IMR-90 (cell line): ENCODE results near the gene SNX3. TPM values are rescaled to one million over a fixed set of nuclear protein-coding genes. Genes with fewer than 3 reads are reported as not detected.

Source experiments
- ATAC-seq: fragments of 200-7000 bp; cut with Tn5 transposase; 2 replicates; pipeline ENCODE4 v1.9.1; 2020; ENCODE audit warnings: low read depth, mild to moderate bottlenecking, moderate library complexity
- BruUV-seq: library from RNA; stranded (reverse); fragments of 400-500 nt; replicated peaks from 2 replicates; lab custom pipeline; 2021; lab: Mats Ljungman, UMichigan
- CTCF ChIA-PET: fragments of 300-600 bp; formaldehyde crosslinking; extraction: SDS; loops from one replicate; lab custom pipeline; 2021; ENCODE audit warnings: antibody characterized with exemption; lab: Yijun Ruan, JAX
- POLR2A ChIA-PET: fragments of 300-600 bp; sonication (Branson Sonifier 250); formaldehyde crosslinking; loops from one replicate; lab custom pipeline; 2022; ENCODE audit warnings: antibody characterized with exemption; ENCODE audit not compliant: unreplicated experiment; lab: Charles Lee
- DNase-seq: peaks from one replicate; pipeline ENCODE4 v3.0.0; 2013
- H2AFZ ChIP-seq: replicated peaks from 2 replicates; pipeline ENCODE3; 2013; ENCODE audit warnings: low read length, mild to moderate bottlenecking; ENCODE audit not compliant: poor library complexity
- H2AK5ac ChIP-seq: 2 replicates; pipeline ENCODE4 v1.6.1; 2013; ENCODE audit warnings: low read depth, low read length, inconsistent platforms
- H2AK9ac ChIP-seq: replicated peaks from 2 replicates; pipeline ENCODE3; 2013; ENCODE audit warnings: mild to moderate bottlenecking, low read depth, low read length, moderate library complexity; ENCODE audit not compliant: poor library complexity
- H2BK120ac ChIP-seq: 2 replicates; pipeline ENCODE4 v1.6.1; 2013; ENCODE audit warnings: low read depth, low read length, inconsistent platforms
- H2BK15ac ChIP-seq: 3 replicates; pipeline ENCODE4 v1.6.1; 2013; ENCODE audit warnings: low read depth, low read length, inconsistent platforms
- H2BK20ac ChIP-seq: 2 replicates; pipeline ENCODE4 v1.6.1; 2013; ENCODE audit warnings: low read depth, mild to moderate bottlenecking, inconsistent platforms, low read length, moderate library complexity
- H2BK5ac ChIP-seq: 2 replicates; pipeline ENCODE4 v1.6.1; 2013; ENCODE audit warnings: mild to moderate bottlenecking, low read depth, low read length, inconsistent platforms; ENCODE audit not compliant: poor library complexity, severe bottlenecking
- H3K14ac ChIP-seq: replicated peaks from 2 replicates; pipeline ENCODE4 v1.6.1; 2013; ENCODE audit warnings: low read depth, low read length, inconsistent platforms
- H3K18ac ChIP-seq: 2 replicates; pipeline ENCODE4 v1.6.1; 2013; ENCODE audit warnings: low read depth, low read length, control low read depth
- H3K23ac ChIP-seq: 2 replicates; pipeline ENCODE4 v1.6.1; 2013; ENCODE audit warnings: low read depth, low read length, inconsistent platforms
- H3K27ac ChIP-seq: 2 replicates; pipeline ENCODE4 v1.5.1; 2013; ENCODE audit warnings: mild to moderate bottlenecking, control low read depth, low read length; ENCODE audit not compliant: insufficient read depth
- H3K27me3 ChIP-seq: 2 replicates; pipeline ENCODE4 v1.6.1; 2013; ENCODE audit warnings: low read length; ENCODE audit not compliant: control insufficient read depth, insufficient read depth
- H3K36me3 ChIP-seq: 2 replicates; pipeline ENCODE4 v1.6.1; 2013; ENCODE audit warnings: low read length, mixed read lengths; ENCODE audit not compliant: control insufficient read depth, insufficient read depth
- H3K4ac ChIP-seq: 2 replicates; pipeline ENCODE4 v1.6.1; 2013; ENCODE audit warnings: low read depth, low read length, inconsistent platforms
- H3K4me1 ChIP-seq: 2 replicates; pipeline ENCODE4 v1.6.1; 2013; ENCODE audit warnings: low read length, mixed read lengths; ENCODE audit not compliant: control insufficient read depth, insufficient read depth
- H3K4me2 ChIP-seq: 2 replicates; pipeline ENCODE4 v1.6.1; 2013; ENCODE audit warnings: low read depth, mild to moderate bottlenecking, control low read depth, low read length, moderate library complexity
- H3K4me3 ChIP-seq: 2 replicates; pipeline ENCODE4 v1.5.1; 2013; ENCODE audit warnings: low read depth, mild to moderate bottlenecking, control low read depth, low read length, moderate library complexity; ENCODE audit not compliant: insufficient read depth
- H3K56ac ChIP-seq: 2 replicates; pipeline ENCODE4 v1.6.1; 2013; ENCODE audit warnings: low read length, inconsistent platforms; ENCODE audit not compliant: insufficient read depth; ENCODE audit errors: extremely low read depth
- H3K79me1 ChIP-seq, 2 experiments: 2 replicates each; pipeline ENCODE4 v1.6.1; 2013; ENCODE audit warnings: low read length in 2 of 2, inconsistent platforms in 1 of 2, low read depth in 1 of 2
- H3K9ac ChIP-seq: 2 replicates; pipeline ENCODE4 v1.6.1; 2013; ENCODE audit warnings: low read depth, low read length, control low read depth
- H3K9me1 ChIP-seq: 2 replicates; pipeline ENCODE4 v1.6.1; 2013; ENCODE audit warnings: low read length, inconsistent platforms; ENCODE audit not compliant: insufficient read depth
- H3K9me3 ChIP-seq: 2 replicates; pipeline ENCODE4 v1.6.1; 2013; ENCODE audit warnings: low read length; ENCODE audit not compliant: control insufficient read depth, insufficient read depth
- H4K20me1 ChIP-seq: 2 replicates; pipeline ENCODE4 v1.6.1; 2013; ENCODE audit warnings: low read length, inconsistent platforms; ENCODE audit not compliant: insufficient read depth
- H4K5ac ChIP-seq: 2 replicates; pipeline ENCODE4 v1.6.1; 2013; ENCODE audit warnings: mild to moderate bottlenecking, low read depth, low read length, control low read depth
- H4K8ac ChIP-seq, 2 experiments: 2 replicates each; pipeline ENCODE4 v1.6.1; 2013; ENCODE audit warnings: low read depth in 2 of 2, low read length in 2 of 2, control low read depth in 1 of 2, inconsistent platforms in 1 of 2
- H4K91ac ChIP-seq: 2 replicates; pipeline ENCODE4 v1.6.1; 2013; ENCODE audit warnings: low read depth, low read length, inconsistent platforms; ENCODE audit not compliant: insufficient read depth
- BHLHE40 ChIP-seq: fragments of 150-350 bp; IDR thresholded peaks from 2 replicates; pipeline ENCODE4 v1.6.1; 2016; ENCODE audit warnings: mild to moderate bottlenecking, low read depth, low read length
- CEBPB ChIP-seq: IDR thresholded peaks from 2 replicates; pipeline ENCODE4 v1.6.1; 2012; ENCODE audit warnings: low read depth, low read length, improper control_type of control experiment
- CHD1 ChIP-seq: IDR thresholded peaks from 2 replicates; pipeline ENCODE4 v1.6.1; 2012; ENCODE audit warnings: low read depth, low read length, improper control_type of control experiment
- CTCF ChIP-seq: conservative IDR thresholded peaks from 2 replicates; pipeline ENCODE4 v1.5.1; 2012; ENCODE audit warnings: mild to moderate bottlenecking, low read depth, low read length, improper control_type of control experiment
- FOS ChIP-seq: fragments of 150-350 bp; IDR thresholded peaks from 2 replicates; pipeline ENCODE4 v1.6.1; 2016; ENCODE audit warnings: low read depth, low read length
- MAFK ChIP-seq: IDR thresholded peaks from 2 replicates; pipeline ENCODE4 v1.6.1; 2012; ENCODE audit warnings: low read depth, low read length, improper control_type of control experiment
- MAZ ChIP-seq: IDR thresholded peaks from 2 replicates; pipeline ENCODE4 v1.6.1; 2012; ENCODE audit warnings: low read depth, mild to moderate bottlenecking, low read length, improper control_type of control experiment, moderate library complexity, borderline replicate concordance
- MXI1 ChIP-seq: IDR thresholded peaks from 2 replicates; pipeline ENCODE4 v1.6.1; 2012; ENCODE audit warnings: low read depth, mild to moderate bottlenecking, low read length, moderate library complexity, borderline replicate concordance
- NFE2L2 ChIP-seq: fragments of 150-350 bp; IDR thresholded peaks from 2 replicates; pipeline ENCODE4 v1.6.1; 2016; ENCODE audit warnings: low read depth, mild to moderate bottlenecking, low read length
- POLR2A ChIP-seq: IDR thresholded peaks from 2 replicates; pipeline ENCODE4 v1.6.1; 2012; ENCODE audit warnings: mild to moderate bottlenecking, low read depth, low read length
- RAD21 ChIP-seq: IDR thresholded peaks from 2 replicates; pipeline ENCODE4 v1.6.1; 2012; ENCODE audit warnings: low read length, improper control_type of control experiment
- RCOR1 ChIP-seq: IDR thresholded peaks from 2 replicates; pipeline ENCODE4 v1.6.1; 2012; ENCODE audit warnings: mild to moderate bottlenecking, low read length, improper control_type of control experiment; ENCODE audit not compliant: insufficient replicate concordance
- RFX5 ChIP-seq: IDR thresholded peaks from 2 replicates; pipeline ENCODE4 v1.8.0; 2012; ENCODE audit warnings: low read depth, mild to moderate bottlenecking, low read length, moderate library complexity
- SMC3 ChIP-seq: fragments of 150-350 bp; IDR thresholded peaks from 2 replicates; pipeline ENCODE4 v1.6.1; 2016; ENCODE audit warnings: low read depth, mild to moderate bottlenecking, antibody characterized with exemption, low read length, moderate library complexity
- USF2 ChIP-seq: fragments of 150-350 bp; IDR thresholded peaks from 2 replicates; pipeline ENCODE4 v1.6.1; 2017; ENCODE audit warnings: mild to moderate bottlenecking, antibody characterized with exemption, low read length, low read depth
- WGBS, 2 experiments: methylation state at CpG; one replicate each; pipeline versions ENCODE4 v1.1.5 to v1.1.7; 2013; ENCODE audit warnings: missing lambda C conversion rate in 2 of 2; ENCODE audit not compliant: insufficient read length in 1 of 2; ENCODE audit errors: extremely low coverage in 2 of 2; 5-methylcytosine and 5-hydroxymethylcytosine counted together
- dilution Hi-C: fragments of 300-500 bp; cut with HindIII; formaldehyde crosslinking; loops from one replicate; pipeline ENCODE4 v1.14.3; 2018; ENCODE audit warnings: low sequenced_read_pairs; ENCODE audit not compliant: unreplicated experiment
- in situ Hi-C: fragments of 300-500 bp; cut with MboI; formaldehyde crosslinking; loops from 3 replicates; pipeline ENCODE4 v1.14.3; 2019; ENCODE audit warnings: low sequenced_read_pairs, inconsistent platforms, mixed read lengths
- intact Hi-C: fragments of 100-400 bp; cut with micrococcal nuclease; formaldehyde crosslinking; loops from 2 replicates; pipeline ENCODE4 v1.10.0; 2022
- polyA plus RNA-seq, 3 experiments: library from polyadenylated mRNA; depleted of rRNA; stranded (reverse); fragments of >200 nt; gene quantifications; 2 replicates each; pipeline ENCODE4 v1.2.3, GENCODE V29; 2012; ENCODE audit warnings: low replicate concordance in 1 of 3
- total RNA-seq: library from RNA; depleted of rRNA; stranded (reverse); fragments of >200 nt; gene quantifications from 2 replicates; pipeline ENCODE4 v1.2.3, GENCODE V29; 2012
- TF ChIP-seq, protein P1 (sequence below): fragments of 150-350 bp; IDR thresholded peaks from 2 replicates; pipeline ENCODE4 v1.6.1; 2016; ENCODE audit warnings: low read depth, mild to moderate bottlenecking, low read length, moderate library complexity, borderline replicate concordance

Gene SNX3
- total and polyA plus RNA-seq, 2 of the 4 experiments (the other 2 are of a cell fraction), result 105 to 159 TPM

DNA sequence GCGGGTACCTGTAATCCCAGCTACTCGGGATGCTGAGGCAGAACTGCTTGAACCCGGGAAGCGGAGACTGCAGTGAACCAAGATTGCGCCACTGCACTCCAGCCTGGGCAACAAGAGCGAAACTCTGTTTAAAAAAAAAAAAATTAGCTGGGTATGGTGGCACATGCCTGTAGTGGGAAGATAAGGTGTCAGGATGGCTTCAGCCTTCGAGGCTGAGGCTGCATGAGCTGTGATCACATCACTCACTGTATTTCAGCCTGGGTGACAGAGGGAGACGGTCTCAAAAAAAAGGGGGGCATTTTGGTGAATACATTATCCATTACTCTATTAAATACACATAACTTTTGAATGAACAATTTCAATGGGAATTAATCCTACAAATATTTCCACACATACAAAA, 32.4 kb downstream of the SNX3 start:
- 0 out of 2 replicates have a peak, but pooled peaks cover 2% of the 10 kb centered on the region for H3K9me1 ChIP-seq
- in situ Hi-C loops, result no loop called here
- CTCF ChIA-PET, result no interaction called here
- H3K4me1 ChIP-seq, result no peaks in the 10 kb centered on the region
- peaks cover 9% of the 10 kb centered on the region for H4K20me1 ChIP-seq
- POLR2A ChIA-PET, result no interaction called here
- no peak overlapping the region for H2BK120ac ChIP-seq
- intact Hi-C loops, result no loop called here
- H3K4me3 ChIP-seq, result no peak overlapping the region
- peaks cover 3% of the 10 kb centered on the region; the same call in 1 of the 2 replicates for H3K36me3 ChIP-seq
- ATAC-seq (no peak), DNase-seq (no peak)
- no peak overlapping the region for H3K14ac ChIP-seq
- H4K91ac ChIP-seq, result no peak overlapping the region
- H3K27me3 ChIP-seq, result no peaks in the 10 kb centered on the region
- no peak overlapping the region for H2BK5ac ChIP-seq
- H2AK9ac ChIP-seq, result no peak overlapping the region
- H3K4me2 ChIP-seq, result no peak overlapping the region
- WGBS, 2 experiments, result no CpG with 5 or more reads among the region's 8 CpGs
- no peak overlapping the region for H4K5ac ChIP-seq
- dilution Hi-C loops, result no loop called here
- H2AK5ac ChIP-seq, result no peak overlapping the region
- H2BK20ac ChIP-seq, result no peak overlapping the region
- no peaks in the 10 kb centered on the region for H3K9me3 ChIP-seq
- H3K56ac ChIP-seq, result no peak overlapping the region
- no peak overlapping the region for H3K9ac ChIP-seq
- H2AFZ ChIP-seq, result no peak overlapping the region
- H3K79me1 ChIP-seq, result peaks cover 13 to 21% of the 10 kb centered on the region in 2 experiments
- H4K8ac ChIP-seq, result no peak overlapping the region
- H3K27ac ChIP-seq, result no peak overlapping the region
- H3K23ac ChIP-seq, result no peak overlapping the region
- no peak for TF ChIP-seq RAD21
- no peak for TF ChIP-seq MAZ
- no peak for TF ChIP-seq CEBPB
- no peak for TF ChIP-seq SMC3
- TF ChIP-seq CHD1, result no peak
- no peak for TF ChIP-seq RCOR1
- TF ChIP-seq CTCF, result no peak
- TF ChIP-seq NFE2L2, result no peak
- no peak for TF ChIP-seq MAFK
- TF ChIP-seq, protein P1, sequence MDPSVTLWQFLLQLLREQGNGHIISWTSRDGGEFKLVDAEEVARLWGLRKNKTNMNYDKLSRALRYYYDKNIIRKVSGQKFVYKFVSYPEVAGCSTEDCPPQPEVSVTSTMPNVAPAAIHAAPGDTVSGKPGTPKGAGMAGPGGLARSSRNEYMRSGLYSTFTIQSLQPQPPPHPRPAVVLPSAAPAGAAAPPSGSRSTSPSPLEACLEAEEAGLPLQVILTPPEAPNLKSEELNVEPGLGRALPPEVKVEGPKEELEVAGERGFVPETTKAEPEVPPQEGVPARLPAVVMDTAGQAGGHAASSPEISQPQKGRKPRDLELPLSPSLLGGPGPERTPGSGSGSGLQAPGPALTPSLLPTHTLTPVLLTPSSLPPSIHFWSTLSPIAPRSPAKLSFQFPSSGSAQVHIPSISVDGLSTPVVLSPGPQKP, result no peak
- TF ChIP-seq POLR2A, result no peak
- no peak for TF ChIP-seq RFX5
- TF ChIP-seq USF2, result no peak
- TF ChIP-seq BHLHE40, result no peak
- no peak for TF ChIP-seq FOS
- no peak for TF ChIP-seq MXI1
- no peak overlapping the region for H2BK15ac ChIP-seq
- no peak overlapping the region for H3K4ac ChIP-seq
- H3K18ac ChIP-seq, result no peak overlapping the region
- BruUV-seq, result no TSS peak
